Body of pancreas (tissue), 4 donors: ENCODE measurements around the gene LARP4B.

Source experiments
- POLR2A ChIP-seq, 3 donors: fragments of 450-650 bp; IDR thresholded peaks; one replicate each; pipeline ENCODE4 v1.6.1; 2016; ENCODE audit warnings: antibody characterized with exemption in 3 of 3, mild to moderate bottlenecking in 2 of 3
- TF ChIP-seq, protein P1 (sequence below), 7 experiments: fragments of 450-650 bp in 4 of 7; fragments of 200-600 bp in 3 of 7; sonication (generic) in 3 of 7; IDR thresholded peaks; one replicate each; pipeline ENCODE4 v1.5.1; 2016 to 2019; ENCODE audit warnings: antibody characterized with exemption in 7 of 7

DNA sequence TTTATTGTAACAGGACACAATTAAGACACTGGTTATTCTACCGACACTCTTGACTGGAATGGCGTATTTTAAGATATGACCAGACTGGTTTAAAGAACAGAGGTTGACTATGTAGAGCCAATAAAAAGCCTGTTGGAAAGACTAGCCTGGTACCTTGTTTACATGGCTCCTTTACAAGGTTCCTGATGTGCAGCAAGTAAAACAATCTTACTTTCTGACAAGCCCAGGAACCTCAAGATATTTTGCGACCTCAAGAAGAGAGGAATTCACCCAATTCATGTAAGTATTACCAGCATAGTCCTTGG is 14.1 kb downstream of the LARP4B start:
- TF ChIP-seq, protein P1, sequence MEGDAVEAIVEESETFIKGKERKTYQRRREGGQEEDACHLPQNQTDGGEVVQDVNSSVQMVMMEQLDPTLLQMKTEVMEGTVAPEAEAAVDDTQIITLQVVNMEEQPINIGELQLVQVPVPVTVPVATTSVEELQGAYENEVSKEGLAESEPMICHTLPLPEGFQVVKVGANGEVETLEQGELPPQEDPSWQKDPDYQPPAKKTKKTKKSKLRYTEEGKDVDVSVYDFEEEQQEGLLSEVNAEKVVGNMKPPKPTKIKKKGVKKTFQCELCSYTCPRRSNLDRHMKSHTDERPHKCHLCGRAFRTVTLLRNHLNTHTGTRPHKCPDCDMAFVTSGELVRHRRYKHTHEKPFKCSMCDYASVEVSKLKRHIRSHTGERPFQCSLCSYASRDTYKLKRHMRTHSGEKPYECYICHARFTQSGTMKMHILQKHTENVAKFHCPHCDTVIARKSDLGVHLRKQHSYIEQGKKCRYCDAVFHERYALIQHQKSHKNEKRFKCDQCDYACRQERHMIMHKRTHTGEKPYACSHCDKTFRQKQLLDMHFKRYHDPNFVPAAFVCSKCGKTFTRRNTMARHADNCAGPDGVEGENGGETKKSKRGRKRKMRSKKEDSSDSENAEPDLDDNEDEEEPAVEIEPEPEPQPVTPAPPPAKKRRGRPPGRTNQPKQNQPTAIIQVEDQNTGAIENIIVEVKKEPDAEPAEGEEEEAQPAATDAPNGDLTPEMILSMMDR (IDR thresholded peaks at IDR 0.05), result no peak
- no peak for TF ChIP-seq POLR2A (IDR thresholded peaks at IDR 0.05)
